Muscle layer of colon (tissue), 2 donors: ENCODE results near the gene PRRT1.
"Not testable (repeated sequence)": the region's sequence is repeated elsewhere in the genome, so short reads cannot be mapped to it uniquely, and the experiment has no call there.

Experiments used
- H3K27ac ChIP-seq: one replicate; pipeline ENCODE4 v1.7.0; 2013; ENCODE audit warnings: low read depth, mild to moderate bottlenecking, low read length, moderate library complexity
- H3K27me3 ChIP-seq, 2 donors: one replicate each; pipeline ENCODE4 v1.7.0; 2013; ENCODE audit warnings: low read length in 2 of 2, mild to moderate bottlenecking in 2 of 2; ENCODE audit not compliant: insufficient read depth in 2 of 2, control insufficient read depth in 1 of 2
- H3K36me3 ChIP-seq: one replicate; pipeline ENCODE4 v1.7.0; 2013; ENCODE audit warnings: mild to moderate bottlenecking, low read length; ENCODE audit not compliant: insufficient read depth
- H3K4me1 ChIP-seq: one replicate; pipeline ENCODE4 v1.7.0; 2013; ENCODE audit warnings: mild to moderate bottlenecking, low read length; ENCODE audit not compliant: insufficient read depth
- H3K4me3 ChIP-seq, 2 donors: one replicate each; pipeline ENCODE4 v1.7.0; 2013; ENCODE audit warnings: low read length in 2 of 2, low read depth in 1 of 2, mild to moderate bottlenecking in 1 of 2, moderate library complexity in 1 of 2
- H3K9ac ChIP-seq: one replicate; pipeline ENCODE4 v1.7.0; 2013; ENCODE audit warnings: low read length
- H3K9me3 ChIP-seq: one replicate; pipeline ENCODE4 v1.7.0; 2013; ENCODE audit warnings: mild to moderate bottlenecking, low read length
- donor health status: abdominal sarcoma.
- donor health status: Adenocarcinoma of cecum.

PRRT1 gene

DNA sequence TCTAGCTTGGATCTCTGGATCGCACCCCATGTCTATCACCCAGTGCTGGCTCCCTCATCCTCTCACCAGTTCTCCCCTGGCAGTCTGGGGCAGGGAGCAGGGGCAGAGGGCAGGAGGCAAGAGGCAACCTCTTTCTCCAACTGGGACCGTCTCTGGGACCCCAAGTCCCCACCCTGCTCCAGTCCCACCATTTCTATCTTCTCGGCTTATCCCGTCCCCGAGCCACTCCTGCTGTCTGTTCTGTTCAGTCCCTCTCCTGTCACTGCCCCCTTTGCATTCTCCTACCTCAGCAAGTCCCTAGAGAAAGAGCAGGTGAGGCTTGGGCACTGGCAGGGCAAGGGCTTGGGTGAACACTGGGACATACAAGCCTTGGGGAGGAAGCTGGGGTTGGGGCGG, 42.0 kb downstream of the PRRT1 start:
- Histone ChIP-seq H3K4me1 (peaks cover 67% of the 10 kb centered on the region), H3K9ac (peak overlapping the region; percentile 25), H3K9me3 (no peaks in the 10 kb centered on the region), H3K4me3 (peak overlapping the region in 1 of 2 donors; percentile 35), H3K27ac (peak overlapping the region; percentile 16), H3K36me3 (no peaks in the 10 kb centered on the region), H3K27me3 (no peaks in the 10 kb centered on the region)

DNA sequence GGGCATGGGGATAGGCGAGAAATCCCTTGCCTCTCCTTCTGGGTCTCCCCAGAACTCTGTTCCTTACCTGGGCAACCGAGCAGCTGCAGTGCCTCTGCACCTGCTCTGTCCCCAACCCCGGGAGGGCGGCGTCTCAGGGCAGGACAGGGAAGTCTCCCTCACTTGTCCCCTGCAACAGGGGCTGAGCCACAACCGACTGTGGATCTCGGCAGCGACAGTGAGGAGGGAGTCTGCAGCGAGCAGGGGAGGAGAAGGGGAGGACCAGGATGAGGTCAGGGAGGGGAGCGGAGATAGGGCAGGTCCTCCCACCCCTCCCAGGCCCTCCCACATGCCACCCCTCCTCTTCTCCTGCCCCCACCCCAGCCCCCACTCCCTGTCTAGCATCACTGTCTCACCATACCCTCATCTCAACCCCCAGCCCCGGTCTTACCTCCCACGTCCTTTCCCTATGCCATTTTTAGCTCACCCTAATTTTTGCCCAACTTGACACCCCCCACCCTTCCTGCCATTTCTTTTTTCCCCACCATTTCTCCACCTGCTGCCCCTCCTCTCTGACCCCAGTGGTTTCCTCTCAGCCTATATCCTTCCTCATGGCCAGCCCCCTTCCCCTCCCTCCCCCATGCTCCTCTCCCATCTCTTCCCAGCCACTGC, 42.5 kb downstream of the PRRT1 start, which contains the start of gene TNXB:
TNXB (minus strand) TSS at position 225 of the 651 bp plus-strand sequence. CDS start 11,140 bp downstream, outside the sequence.
- H3K4me3 ChIP-seq, result peak within 1 kb of the TSS; percentile 9 to 67
- H3K9me3 ChIP-seq, result no peaks in the 10 kb centered on the region
- H3K4me1 ChIP-seq, result peaks cover 67% of the 10 kb centered on the region
- H3K27ac ChIP-seq, result peak within 1 kb of the TSS; percentile 18
- peak within 1 kb of the TSS; percentile 81 for H3K9ac ChIP-seq
- H3K27me3 ChIP-seq, result no peaks in the 10 kb centered on the region
- no peaks in the 10 kb centered on the region for H3K36me3 ChIP-seq

DNA sequence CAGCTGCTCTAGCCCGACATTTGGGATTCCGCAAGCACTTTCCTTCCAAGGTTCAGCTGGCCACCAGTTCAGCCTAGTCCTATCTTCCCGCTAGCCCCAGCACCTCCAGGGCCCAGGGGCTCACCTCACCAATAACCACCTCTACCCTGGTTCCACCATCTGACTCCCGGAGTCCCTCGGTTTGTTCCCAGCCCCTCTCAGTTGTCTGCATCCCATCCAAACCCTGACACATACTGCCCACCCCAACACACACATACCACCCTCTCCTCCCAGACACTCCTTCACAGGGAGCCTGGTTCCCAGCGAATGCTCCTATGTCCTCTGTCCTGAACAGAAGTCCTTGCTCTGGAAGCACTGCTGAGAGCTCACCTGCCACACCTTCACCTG, 43.0 kb downstream of the PRRT1 start:
- Histone ChIP-seq H3K9me3 (no peaks in the 10 kb centered on the region), H3K27ac (peak overlapping the region; percentile 18), H3K9ac (peak overlapping the region; percentile 81), H3K36me3 (no peaks in the 10 kb centered on the region), H3K27me3 (no peaks in the 10 kb centered on the region), H3K4me3 (peak overlapping the region; percentile 9 to 67), H3K4me1 (peaks cover 66% of the 10 kb centered on the region)

DNA sequence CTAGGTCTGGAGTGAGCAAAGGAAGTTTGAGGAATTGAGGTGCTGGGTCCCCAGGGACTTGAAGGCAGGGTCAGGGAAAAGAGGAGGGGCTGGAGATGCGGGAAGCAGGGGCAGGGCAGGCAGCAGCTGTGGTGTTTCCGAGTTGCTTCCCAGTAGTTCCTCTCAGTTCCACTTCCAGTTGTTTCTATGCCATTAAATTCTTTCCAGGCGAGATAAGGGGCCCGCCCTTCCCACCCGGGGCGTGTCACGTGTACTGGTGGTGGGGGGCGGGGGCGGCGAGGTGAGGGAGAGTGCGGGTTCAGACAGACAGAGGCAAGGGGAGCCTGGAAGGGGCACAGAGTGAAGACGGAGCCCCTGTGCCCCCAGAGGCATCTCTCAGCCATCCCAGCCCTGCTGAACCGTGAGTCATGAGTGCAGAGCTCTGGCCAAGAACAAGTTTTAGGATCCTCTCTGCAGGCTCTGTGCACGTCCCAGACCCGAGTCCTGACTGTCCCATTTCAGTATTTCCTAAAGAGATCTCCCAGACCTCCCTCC, 43.6 kb downstream of the PRRT1 start:
- H3K36me3 ChIP-seq, result no peaks in the 10 kb centered on the region
- peaks cover 60% of the 10 kb centered on the region for H3K4me1 ChIP-seq
- H3K9me3 ChIP-seq, result no peaks in the 10 kb centered on the region
- H3K27me3 ChIP-seq, result no peaks in the 10 kb centered on the region
- peak overlapping the region; percentile 81 for H3K9ac ChIP-seq
- peak overlapping the region in 1 of 2 donors; percentile 67 for H3K4me3 ChIP-seq
- peak overlapping the region; percentile 18 for H3K27ac ChIP-seq

DNA sequence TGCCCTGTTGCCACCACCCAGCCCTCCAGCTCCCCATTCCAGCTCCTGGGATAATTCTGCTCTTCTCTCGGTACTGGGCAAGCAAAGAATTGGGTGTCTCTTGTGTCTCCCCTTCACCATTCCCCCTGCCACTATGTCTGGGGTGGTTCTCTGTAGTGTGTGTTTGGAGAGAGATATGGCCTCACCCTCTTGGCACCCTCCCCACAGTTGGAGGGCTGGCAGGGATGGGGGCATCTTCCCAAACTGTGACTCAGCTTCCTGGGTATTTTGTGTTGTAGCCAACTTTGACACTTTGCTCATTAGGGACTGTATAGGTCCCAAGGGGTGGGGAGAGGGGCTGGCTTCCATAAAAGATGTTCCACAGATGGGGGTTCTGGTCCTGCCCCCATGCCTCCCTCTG, 44.3 kb downstream of the PRRT1 start:
- Histone ChIP-seq H3K27ac (peak overlapping the region; percentile 18), H3K4me3 (peak overlapping the region; percentile 4 to 49), H3K36me3 (no peaks in the 10 kb centered on the region), H3K4me1 (peaks cover 58% of the 10 kb centered on the region), H3K27me3 (no peaks in the 10 kb centered on the region), H3K9me3 (no peaks in the 10 kb centered on the region), H3K9ac (peak overlapping the region; percentile 26)

DNA sequence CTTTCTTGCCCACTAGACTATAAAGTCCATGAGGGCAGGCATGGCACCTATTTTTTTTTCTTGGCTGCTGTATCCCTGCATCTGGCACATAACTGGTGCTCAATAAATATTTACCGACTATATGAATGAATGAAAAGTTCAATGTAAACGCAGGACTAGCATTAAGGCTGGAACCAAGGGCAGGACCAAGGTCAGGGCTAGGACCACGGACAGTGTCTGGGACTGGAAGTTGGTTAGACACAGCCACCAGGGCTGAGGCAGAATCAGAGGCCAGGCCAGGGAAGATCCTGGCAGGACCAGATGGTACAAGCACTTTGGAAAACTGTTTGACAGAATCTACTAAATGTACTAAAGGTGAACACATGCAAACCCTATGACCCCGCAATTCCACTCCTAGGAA, 46.3 kb downstream of the PRRT1 start:
- Histone ChIP-seq H3K27ac (no peak overlapping the region), H3K4me3 (peak overlapping the region in 1 of 2 donors; percentile 49), H3K4me1 (peaks cover 40% of the 10 kb centered on the region), H3K36me3 (no peaks in the 10 kb centered on the region), H3K27me3 (no peaks in the 10 kb centered on the region), H3K9me3 (no peaks in the 10 kb centered on the region), H3K9ac (no peak overlapping the region)

DNA sequence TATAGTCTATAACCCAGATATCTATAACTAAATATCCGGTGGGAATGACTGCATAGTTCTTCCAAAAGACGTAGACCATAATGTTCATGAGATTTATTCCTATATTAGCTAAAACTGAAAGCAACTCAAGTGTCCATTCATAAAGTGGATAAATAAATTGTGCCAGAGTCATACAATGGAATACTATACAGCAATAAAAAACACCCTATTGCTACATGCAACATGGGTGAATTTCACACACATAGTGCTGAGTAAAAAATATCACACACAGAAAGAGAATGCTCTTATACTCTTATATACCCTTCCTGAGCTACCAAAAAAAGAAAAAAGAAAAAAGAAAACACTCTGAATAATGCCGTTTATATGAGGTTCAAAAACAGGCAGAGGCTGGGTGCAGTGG, 49.5 kb downstream of the PRRT1 start:
- Histone ChIP-seq H3K36me3 (no peaks in the 10 kb centered on the region), H3K27me3 (peaks cover 0 to 7% of the 10 kb centered on the region in 2 donors), H3K9ac (no peak overlapping the region), H3K4me1 (peaks cover 15% of the 10 kb centered on the region), H3K4me3 (no peak overlapping the region), H3K27ac (no peak overlapping the region), H3K9me3 (no peaks in the 10 kb centered on the region)

DNA sequence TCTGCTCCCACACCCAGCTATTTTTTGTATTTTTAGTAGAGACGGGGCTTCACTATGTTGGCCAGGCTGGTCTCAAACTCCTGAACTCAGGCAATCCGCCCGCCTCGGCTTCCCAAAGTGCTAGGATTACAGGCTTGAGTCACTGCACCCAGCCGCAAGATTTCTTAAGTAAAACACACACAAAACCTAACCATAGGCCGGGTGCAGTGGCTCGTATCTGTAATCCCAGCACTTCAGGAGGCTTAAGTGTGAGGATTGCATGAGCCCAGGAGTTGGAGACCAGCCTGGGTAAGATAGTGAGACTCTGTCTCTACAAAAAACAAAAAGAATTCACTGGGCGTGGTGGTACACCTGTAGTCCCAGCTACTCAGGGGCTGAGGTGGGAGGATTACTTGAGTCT, 51.5 kb downstream of the PRRT1 start:
- H3K27me3 ChIP-seq, result peaks cover 0 to 26% of the 10 kb centered on the region in 2 donors
- not testable (repeated sequence) for H3K9ac ChIP-seq, H3K4me3 ChIP-seq, H3K36me3 ChIP-seq, H3K9me3 ChIP-seq, H3K27ac ChIP-seq, H3K4me1 ChIP-seq
